ENCODE results near the gene OR51B4.

OR51B4 gene

DNA sequence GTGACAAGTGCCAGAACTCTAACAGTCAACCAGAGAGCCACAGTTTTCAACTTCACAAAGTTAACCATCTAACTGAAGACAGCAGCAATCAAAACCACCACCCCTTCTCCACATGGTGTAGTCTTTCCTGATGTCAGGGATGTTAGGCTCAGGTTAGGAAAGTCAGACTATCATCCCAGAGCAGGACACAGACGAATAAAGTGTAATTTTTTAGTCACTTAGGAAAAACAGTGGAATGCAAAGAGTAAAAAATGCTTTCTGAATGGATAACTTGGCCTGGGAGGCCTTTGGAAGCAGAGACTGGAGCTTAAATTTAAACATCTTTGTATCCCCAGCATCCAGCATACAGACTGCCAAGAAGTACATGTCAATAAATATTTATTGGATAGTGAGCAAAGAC lies 15.4 kb downstream of the OR51B4 start:
- Histone ChIP-seq H3K27ac (no peak overlapping the region), H3K36me3 (no peaks in the 10 kb centered on the region), H3K27me3 (no peaks in the 10 kb centered on the region), H3K4me3 (ENCODE audit: low read depth in 1 of 2, low read length in 1 of 2) (no peak overlapping the region), H3K9me3 (no peaks in the 10 kb centered on the region), H3K4me1 (ENCODE audit: control insufficient read depth in 1 of 2, insufficient read depth in 1 of 2, low read depth in 1 of 2, low read length in 1 of 2) (no peaks in the 10 kb centered on the region)
- TF ChIP-seq, protein P1, sequence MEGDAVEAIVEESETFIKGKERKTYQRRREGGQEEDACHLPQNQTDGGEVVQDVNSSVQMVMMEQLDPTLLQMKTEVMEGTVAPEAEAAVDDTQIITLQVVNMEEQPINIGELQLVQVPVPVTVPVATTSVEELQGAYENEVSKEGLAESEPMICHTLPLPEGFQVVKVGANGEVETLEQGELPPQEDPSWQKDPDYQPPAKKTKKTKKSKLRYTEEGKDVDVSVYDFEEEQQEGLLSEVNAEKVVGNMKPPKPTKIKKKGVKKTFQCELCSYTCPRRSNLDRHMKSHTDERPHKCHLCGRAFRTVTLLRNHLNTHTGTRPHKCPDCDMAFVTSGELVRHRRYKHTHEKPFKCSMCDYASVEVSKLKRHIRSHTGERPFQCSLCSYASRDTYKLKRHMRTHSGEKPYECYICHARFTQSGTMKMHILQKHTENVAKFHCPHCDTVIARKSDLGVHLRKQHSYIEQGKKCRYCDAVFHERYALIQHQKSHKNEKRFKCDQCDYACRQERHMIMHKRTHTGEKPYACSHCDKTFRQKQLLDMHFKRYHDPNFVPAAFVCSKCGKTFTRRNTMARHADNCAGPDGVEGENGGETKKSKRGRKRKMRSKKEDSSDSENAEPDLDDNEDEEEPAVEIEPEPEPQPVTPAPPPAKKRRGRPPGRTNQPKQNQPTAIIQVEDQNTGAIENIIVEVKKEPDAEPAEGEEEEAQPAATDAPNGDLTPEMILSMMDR (IDR thresholded peaks at IDR 0.05), result no peak

DNA sequence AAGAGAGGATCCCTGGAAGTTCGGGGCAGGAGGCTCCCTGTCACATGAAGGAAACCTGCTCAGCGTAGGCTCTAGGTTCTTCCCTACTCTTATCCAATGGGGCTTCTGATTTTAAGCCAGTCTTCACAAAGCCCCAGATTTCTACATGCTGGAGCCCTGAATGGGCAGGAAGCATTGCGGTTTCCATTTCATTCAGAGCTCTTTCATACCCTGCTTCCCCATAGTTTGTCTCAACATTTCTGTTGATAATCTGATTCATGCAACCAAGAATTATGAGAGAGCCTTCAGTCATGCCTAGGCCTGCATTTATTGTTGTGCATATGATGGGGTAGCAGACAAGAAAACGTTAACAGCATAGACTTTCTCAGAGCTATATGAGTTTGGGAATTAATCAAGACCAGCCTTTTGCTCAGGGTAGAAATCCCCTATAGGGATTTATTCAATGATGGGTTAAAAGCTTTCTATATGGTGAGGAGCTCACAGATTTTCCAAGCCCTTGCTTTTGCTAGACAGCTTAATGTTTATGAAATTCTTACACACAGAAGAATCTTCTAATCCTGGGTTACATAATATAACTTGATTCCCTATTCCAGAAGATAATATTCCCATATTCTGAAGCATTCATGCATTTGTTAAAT lies 15.9 kb downstream of the OR51B4 start:
- H3K9me3 ChIP-seq, result no peaks in the 10 kb centered on the region
- H3K27ac ChIP-seq, result no peak overlapping the region
- H3K36me3 ChIP-seq, result no peaks in the 10 kb centered on the region
- no peaks in the 10 kb centered on the region for H3K27me3 ChIP-seq
- H3K4me3 ChIP-seq (ENCODE audit: low read depth in 1 of 2, low read length in 1 of 2), result no peak overlapping the region
- no peaks in the 10 kb centered on the region for H3K4me1 ChIP-seq (ENCODE audit: control insufficient read depth in 1 of 2, insufficient read depth in 1 of 2, low read depth in 1 of 2, low read length in 1 of 2)
- TF ChIP-seq, protein P1 (IDR thresholded peaks at IDR 0.05), result no peak

DNA sequence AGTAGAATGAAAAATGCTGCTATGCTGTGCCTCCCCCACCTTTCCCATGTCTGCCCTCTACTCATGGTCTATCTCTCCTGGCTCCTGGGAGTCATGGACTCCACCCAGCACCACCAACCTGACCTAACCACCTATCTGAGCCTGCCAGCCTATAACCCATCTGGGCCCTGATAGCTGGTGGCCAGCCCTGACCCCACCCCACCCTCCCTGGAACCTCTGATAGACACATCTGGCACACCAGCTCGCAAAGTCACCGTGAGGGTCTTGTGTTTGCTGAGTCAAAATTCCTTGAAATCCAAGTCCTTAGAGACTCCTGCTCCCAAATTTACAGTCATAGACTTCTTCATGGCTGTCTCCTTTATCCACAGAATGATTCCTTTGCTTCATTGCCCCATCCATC lies 17.1 kb downstream of the OR51B4 start:
- Histone ChIP-seq H3K9me3 (no peaks in the 10 kb centered on the region), H3K36me3 (no peaks in the 10 kb centered on the region), H3K27ac (no peak overlapping the region), H3K4me1 (ENCODE audit: control insufficient read depth in 1 of 2, insufficient read depth in 1 of 2, low read depth in 1 of 2, low read length in 1 of 2) (no peaks in the 10 kb centered on the region), H3K4me3 (ENCODE audit: low read depth in 1 of 2, low read length in 1 of 2) (no peak overlapping the region), H3K27me3 (no peaks in the 10 kb centered on the region)
- TF ChIP-seq, protein P1 (IDR thresholded peaks at IDR 0.05), result no peak

DNA sequence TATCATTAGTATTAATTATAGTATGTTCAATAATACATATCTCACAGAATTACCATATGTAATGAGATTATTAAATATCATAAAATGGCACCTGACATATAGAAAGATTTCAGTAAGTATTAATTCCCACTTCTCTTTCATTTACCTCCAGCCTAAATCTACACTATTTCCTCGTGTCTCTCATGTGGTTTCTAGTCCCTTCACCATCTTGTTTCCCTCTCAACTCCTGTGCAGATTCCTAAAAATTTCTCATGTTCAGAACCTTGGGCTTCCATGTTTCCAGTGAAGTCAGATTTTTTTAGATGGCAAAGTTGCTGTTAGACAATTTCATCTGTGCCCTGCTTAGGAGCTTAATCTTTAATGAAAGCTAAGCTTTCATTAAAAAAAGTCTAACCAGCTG lies 17.9 kb downstream of the OR51B4 start:
- Histone ChIP-seq H3K36me3 (no peaks in the 10 kb centered on the region), H3K9me3 (no peaks in the 10 kb centered on the region), H3K27me3 (no peaks in the 10 kb centered on the region), H3K4me3 (ENCODE audit: low read depth in 1 of 2, low read length in 1 of 2) (no peak overlapping the region), H3K4me1 (ENCODE audit: control insufficient read depth in 1 of 2, insufficient read depth in 1 of 2, low read depth in 1 of 2, low read length in 1 of 2) (no peaks in the 10 kb centered on the region), H3K27ac (no peak overlapping the region)
- TF ChIP-seq, protein P1 (IDR thresholded peaks at IDR 0.05), result no peak

DNA sequence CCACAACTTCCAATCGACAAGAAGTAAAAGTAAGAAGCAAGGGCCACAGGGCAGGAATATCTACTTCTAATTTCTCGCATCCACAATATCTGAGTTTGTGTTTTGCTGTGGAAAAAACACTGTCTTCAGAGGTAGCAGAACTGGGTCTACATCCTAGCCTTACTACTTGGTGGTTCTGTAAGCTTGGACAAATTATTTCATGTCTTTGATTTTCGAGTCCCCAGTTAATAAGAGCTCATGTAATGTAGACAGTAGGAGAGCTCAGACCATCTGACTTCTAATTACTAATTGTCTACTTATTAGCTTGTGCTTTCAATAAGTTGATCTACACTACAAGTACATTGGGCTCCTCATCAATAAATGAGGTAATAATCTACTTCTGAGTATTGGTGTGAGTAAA lies 18.7 kb downstream of the OR51B4 start:
- Histone ChIP-seq H3K36me3 (no peaks in the 10 kb centered on the region), H3K27me3 (no peaks in the 10 kb centered on the region), H3K4me3 (ENCODE audit: low read depth in 1 of 2, low read length in 1 of 2) (no peak overlapping the region), H3K4me1 (ENCODE audit: control insufficient read depth in 1 of 2, insufficient read depth in 1 of 2, low read depth in 1 of 2, low read length in 1 of 2) (no peaks in the 10 kb centered on the region), H3K27ac (no peak overlapping the region), H3K9me3 (no peaks in the 10 kb centered on the region)
- TF ChIP-seq, protein P1 (IDR thresholded peaks at IDR 0.05), result no peak

Data from neutrophil (primary cell).